LNCAP (cell line): ENCODE results near the gene OR6C65.

Experiments
- CTCF ChIP-seq: fragments of 450-650 bp; IDR thresholded peaks from 2 replicates; pipeline ENCODE4 v1.5.1; 2017; ENCODE audit warnings: mild to moderate bottlenecking

The OR6C65 gene

GRCh38 chr12:55446326-55446725 is 46.0 kb downstream of the OR6C65 start:
- TF ChIP-seq CTCF: peak; percentile 34

GRCh38 chr12:55448825-55449224 is 48.5 kb downstream of the OR6C65 start:
- no peak for TF ChIP-seq CTCF
